Dermis microvascular lymphatic vessel endothelial cell (primary cell): Measurements from ENCODE around the gene MYADM. TPM values are rescaled to one million over a fixed set of nuclear protein-coding genes. Genes with fewer than 3 reads are reported as not detected.
A peak's percentile ranks its signal among the peaks of the same experiment; 100 is the strongest.
"Not testable (repeated sequence)": the region's sequence is repeated elsewhere in the genome, so short reads cannot be mapped to it uniquely, and the experiment has no call there.

ENCODE experiments used
- DNase-seq, 2 donors: peaks; one replicate each; pipeline versions ENCODE4 v3.0.0 to v3.0.0-alpha.2; 2010; ENCODE audit warnings: low read depth in 2 of 2
- total RNA-seq: library from RNA; depleted of rRNA; stranded (reverse); fragments of >200 nt; gene quantifications from 2 replicates; pipeline ENCODE4 v1.2.1, GENCODE V29; 2014

Gene MYADM
- total RNA-seq, 1 donor from 2014 or later, result 5.9 TPM

- peak in 1 of 2 donors; percentile 43 for DNase-seq
These were observed 608 bp downstream of the MYADM start for GRCh38 chr19:53868091-53868891.

- peak; percentile 59 to 85 for DNase-seq
These were observed 1.5 kb downstream of the MYADM start for GRCh38 chr19:53868892-53869804.

DNA sequence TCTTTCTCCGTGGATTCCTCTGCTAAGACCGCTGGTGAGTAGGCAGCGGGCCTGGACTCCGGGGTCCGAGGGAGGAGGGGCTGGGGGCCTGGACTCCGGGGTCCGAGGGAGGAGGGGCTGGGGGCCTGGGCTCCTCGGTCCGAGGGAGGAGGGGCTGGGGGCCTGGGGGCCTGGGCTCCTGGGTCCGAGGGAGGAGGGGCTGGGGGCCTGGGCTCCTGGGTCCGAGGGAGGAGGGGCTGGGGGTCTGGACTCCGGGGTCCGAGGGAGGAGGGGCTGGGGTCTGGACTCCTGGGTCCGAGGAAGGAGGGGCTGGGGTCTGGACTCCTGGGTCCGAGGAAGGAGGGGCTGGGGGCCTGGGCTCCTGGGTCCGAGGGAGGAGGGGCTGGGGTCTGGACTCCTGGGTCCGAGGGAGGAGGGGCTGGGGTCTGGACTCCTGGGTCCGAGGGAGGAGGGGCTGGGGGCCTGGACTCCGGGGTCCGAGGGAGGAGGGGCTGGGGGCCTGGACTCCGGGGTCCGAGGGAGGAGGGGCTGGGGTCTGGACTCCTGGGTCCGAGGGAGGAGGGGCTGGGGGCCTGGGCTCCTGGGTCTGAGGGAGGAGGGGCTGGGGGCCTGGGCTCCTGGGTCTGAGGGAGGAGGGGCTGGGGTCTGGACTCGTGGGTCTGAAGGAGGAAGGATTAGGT, 2.3 kb downstream of the MYADM start:
- not testable (repeated sequence) for DNase-seq

GRCh38 chr19:53870485-53870844, 2.8 kb downstream of the MYADM start:
- no peak for DNase-seq

- no peak for DNase-seq
These were observed 3.8 kb downstream of the MYADM start for GRCh38 chr19:53871454-53871853.

- no peak for DNase-seq
These were observed 5.1 kb downstream of the MYADM start for GRCh38 chr19:53872762-53873161.

DNA sequence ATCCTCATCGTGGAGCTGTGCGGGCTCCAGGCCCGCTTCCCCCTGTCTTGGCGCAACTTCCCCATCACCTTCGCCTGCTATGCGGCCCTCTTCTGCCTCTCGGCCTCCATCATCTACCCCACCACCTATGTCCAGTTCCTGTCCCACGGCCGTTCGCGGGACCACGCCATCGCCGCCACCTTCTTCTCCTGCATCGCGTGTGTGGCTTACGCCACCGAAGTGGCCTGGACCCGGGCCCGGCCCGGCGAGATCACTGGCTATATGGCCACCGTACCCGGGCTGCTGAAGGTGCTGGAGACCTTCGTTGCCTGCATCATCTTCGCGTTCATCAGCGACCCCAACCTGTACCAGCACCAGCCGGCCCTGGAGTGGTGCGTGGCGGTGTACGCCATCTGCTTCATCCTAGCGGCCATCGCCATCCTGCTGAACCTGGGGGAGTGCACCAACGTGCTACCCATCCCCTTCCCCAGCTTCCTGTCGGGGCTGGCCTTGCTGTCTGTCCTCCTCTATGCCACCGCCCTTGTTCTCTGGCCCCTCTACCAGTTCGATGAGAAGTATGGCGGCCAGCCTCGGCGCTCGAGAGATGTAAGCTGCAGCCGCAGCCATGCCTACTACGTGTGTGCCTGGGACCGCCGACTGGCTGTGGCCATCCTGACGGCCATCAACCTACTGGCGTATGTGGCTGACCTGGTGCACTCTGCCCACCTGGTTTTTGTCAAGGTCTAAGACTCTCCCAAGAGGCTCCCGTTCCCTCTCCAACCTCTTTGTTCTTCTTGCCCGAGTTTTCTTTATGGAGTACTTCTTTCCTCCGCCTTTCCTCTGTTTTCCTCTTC, 6.3 kb downstream of the MYADM start:
- DNase-seq, result no peak

GRCh38 chr19:53874606-53874990, 6.9 kb downstream of the MYADM start:
- DNase-seq, result no peak

DNA sequence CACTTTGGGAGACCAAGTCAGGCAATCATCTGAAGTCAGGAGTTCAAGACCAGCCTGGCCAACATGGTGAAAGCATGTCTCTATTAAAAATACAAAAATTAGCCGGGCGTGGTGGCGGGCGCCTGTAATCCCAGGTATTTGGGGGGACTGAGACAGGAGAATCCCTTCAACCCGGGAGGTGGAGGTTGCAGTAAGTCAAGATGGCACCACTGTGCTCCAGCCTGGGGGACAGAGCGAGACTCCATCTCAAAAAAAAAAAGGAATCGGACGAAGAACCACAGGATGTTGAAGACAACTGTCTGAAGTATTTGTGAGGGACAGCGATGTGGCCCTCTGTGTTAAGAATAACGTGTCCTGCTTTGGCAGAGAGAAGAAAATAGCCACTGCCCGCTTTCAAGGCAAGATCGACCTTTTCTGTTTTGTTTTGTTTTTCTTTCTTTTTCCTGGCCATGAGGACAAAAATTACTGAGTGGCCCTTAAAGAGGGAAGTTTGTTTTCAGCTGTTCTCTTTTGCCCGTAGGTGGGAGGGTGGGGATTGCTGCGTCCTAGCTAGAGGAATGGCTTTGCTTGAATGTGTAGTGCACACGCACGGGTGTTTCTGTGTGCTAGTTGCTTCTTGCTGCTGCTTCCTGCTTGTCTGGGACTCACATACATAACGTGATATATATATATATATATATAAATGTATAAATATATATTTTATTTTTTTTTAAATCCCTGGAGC, 8.1 kb downstream of the MYADM start:
- no peak for DNase-seq

DNA sequence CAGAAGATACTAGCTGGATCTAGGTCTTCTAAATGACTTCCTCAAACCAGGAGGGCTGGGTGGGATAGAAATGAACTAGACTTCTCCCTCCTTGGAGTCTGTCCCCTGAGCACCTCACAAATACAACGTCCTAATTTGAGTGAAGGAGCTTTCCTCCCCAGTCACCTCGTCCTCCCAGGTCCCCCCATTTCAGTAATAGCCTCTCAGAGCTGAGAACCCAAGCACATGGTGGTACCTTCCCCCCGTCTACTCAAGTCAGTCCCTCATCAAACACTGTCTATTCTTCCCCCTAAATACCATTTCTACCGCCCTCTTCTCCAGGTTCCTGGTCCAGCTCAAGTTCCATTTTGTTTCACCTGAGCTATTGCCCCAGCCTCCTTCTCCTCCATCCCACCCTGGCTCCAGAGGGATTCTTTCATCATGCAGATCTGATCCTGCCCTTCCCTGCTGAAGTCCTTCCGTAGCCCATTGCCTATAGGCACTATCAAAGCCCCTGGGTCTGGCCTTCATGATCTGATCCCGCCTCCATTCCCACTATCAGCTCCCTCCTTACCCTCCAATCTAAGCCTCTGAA, 9.1 kb downstream of the MYADM start:
- no peak for DNase-seq

DNA sequence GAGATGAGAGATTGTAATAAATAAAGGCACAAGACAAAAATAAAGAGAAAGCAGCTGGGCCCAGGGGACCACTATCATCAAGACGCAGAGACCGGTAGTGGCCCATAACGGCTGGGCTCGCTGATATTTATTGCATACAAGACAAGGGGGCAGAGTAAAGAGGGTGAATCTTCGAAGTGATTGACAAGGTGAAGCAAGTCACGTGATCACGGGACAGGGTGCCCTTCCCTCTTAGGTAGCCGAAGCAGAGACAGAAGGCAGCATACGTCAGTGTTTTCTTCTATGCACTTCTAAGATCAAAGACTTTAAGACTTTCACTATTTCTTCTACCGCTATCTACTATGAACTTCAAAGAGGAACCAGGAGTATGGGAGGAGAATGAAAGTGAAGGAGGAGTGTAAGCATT, 9.7 kb downstream of the MYADM start:
- no peak for DNase-seq

- peak in 1 of 2 donors; percentile 28 for DNase-seq
These were observed 11.1 kb downstream of the MYADM start for GRCh38 chr19:53878776-53879139.

DNA sequence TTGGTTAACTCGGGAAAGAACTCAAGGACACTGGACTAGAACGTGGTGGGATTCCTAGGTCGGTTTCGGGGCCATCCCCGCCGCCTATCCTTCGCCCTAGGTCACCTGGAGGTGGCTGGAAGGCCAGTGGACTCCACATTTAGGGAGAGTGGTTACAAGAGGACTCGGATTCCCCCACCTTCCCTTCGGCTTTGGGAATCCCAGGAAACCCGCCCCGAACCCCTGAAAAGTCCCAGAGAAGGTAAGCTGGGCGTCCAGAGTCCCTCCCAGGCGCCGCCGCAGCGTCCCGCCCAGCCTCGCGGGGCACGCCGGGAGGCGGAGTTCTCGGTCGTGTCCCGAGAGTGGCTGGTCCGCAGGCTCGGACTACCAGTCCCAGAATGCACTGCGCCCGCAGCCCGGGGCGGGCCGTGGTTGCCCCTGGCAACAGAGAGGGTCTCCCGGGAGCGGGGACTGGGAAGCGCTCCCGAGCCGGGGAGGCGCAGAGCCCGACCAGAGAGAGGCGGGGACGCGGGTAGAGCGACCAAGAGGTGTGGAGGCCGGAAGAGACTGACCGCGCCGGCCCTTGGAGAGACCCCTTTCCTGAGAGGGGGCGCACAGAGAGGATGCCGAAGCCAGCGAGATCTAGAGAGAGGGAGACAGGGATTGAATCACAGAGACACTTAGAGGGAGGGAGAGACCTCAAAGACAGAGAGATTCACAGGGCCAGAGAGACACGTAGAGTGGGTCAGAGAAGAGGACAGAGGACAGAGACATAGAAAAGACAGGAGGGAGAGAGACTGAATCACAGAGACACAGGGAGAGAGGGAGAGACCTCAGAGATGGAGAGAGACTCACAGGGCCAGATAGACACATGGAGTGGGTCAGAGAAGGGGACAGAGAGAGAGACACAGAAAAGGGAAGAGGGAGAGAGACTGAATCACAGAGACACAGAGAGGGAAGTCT, 11.7 kb downstream of the MYADM start:
- peak; percentile 74 to 86 for DNase-seq

- no peak for DNase-seq
These were observed 13.2 kb downstream of the MYADM start for GRCh38 chr19:53880711-53881481.

DNA sequence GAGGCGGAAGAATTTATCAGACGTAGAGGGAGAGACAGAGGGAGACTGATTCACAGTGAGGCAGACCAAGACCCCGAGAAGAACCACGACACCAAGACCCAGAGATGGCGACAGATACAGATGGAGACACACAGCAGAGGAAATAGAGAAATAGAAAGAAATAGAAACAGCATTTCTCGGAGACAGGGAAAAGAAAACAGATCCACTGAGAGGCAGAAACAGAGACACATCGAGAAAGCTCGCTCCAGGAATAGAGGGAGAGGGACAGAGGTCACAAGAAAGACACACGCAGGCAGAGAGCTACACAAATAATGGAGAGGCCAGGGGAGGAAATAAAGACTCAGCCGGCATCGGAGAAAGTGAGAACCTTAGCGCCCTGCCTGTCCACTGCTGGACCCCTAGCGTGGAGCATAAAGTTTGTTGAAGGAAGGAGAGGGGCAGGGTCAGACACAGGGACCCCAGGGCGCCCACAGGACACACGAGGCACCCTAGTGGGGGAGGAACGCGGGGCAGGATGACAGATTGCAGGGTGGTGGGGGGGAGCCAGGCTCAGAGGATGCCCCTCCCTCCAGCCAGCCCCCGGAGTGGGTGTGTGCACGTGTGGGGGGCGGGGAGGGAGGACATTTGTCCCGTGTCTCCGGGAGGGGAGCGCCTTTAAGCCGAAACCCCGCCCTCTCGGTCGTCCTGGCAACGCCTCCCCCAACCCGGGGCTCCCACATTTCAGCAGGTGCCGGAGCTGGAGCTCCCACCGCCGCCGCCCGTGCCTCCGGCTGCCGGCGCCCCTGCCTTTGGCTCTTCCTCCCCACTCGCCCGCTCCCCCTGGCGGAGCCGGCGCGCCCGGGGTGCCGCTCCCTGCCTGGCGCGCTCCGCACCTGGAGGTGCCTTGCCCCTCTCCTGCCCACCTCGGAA, 14.1 kb downstream of the MYADM start, which contains the start of gene PRKCG:
PRKCG (plus strand) TSS at position 716 of the 909 bp plus-strand sequence. CDS start 298 bp downstream, outside the sequence.
- DNase-seq, result peak in 1 of 2 donors; percentile 40

- DNase-seq, result no peak
These were observed 14.8 kb downstream of the MYADM start for GRCh38 chr19:53882391-53883050.
